WI38 (cell line): ENCODE measurements around the gene TXLNB.
A peak's percentile ranks its signal among the peaks of the same experiment; 100 is the strongest.

Source experiments
- H3K4me3 ChIP-seq: 2 replicates; pipeline ENCODE4 v1.5.1; 2011; ENCODE audit warnings: low read depth, mild to moderate bottlenecking, control low read depth, low read length
- TF ChIP-seq, protein P1 (sequence below): IDR thresholded peaks from 2 replicates; pipeline ENCODE4 v1.5.1; 2012; ENCODE audit warnings: low read depth, mild to moderate bottlenecking, control low read depth, low read length

Gene TXLNB

DNA sequence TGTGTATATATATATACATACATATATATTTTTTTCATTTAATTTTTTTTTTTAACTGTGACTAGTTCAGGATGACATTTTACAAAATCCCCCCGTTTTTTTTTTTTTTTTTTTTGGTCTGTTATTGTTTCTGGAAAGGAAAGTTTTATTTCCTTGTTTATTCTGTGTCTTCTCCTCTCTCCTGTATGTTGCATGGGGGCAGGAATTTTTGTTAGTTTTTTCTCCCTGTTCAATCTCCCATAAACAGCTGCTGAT, 32.4 kb upstream of the TXLNB start:
- TF ChIP-seq, protein P1, sequence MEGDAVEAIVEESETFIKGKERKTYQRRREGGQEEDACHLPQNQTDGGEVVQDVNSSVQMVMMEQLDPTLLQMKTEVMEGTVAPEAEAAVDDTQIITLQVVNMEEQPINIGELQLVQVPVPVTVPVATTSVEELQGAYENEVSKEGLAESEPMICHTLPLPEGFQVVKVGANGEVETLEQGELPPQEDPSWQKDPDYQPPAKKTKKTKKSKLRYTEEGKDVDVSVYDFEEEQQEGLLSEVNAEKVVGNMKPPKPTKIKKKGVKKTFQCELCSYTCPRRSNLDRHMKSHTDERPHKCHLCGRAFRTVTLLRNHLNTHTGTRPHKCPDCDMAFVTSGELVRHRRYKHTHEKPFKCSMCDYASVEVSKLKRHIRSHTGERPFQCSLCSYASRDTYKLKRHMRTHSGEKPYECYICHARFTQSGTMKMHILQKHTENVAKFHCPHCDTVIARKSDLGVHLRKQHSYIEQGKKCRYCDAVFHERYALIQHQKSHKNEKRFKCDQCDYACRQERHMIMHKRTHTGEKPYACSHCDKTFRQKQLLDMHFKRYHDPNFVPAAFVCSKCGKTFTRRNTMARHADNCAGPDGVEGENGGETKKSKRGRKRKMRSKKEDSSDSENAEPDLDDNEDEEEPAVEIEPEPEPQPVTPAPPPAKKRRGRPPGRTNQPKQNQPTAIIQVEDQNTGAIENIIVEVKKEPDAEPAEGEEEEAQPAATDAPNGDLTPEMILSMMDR: no peak
- no peak overlapping the region for H3K4me3 ChIP-seq

DNA sequence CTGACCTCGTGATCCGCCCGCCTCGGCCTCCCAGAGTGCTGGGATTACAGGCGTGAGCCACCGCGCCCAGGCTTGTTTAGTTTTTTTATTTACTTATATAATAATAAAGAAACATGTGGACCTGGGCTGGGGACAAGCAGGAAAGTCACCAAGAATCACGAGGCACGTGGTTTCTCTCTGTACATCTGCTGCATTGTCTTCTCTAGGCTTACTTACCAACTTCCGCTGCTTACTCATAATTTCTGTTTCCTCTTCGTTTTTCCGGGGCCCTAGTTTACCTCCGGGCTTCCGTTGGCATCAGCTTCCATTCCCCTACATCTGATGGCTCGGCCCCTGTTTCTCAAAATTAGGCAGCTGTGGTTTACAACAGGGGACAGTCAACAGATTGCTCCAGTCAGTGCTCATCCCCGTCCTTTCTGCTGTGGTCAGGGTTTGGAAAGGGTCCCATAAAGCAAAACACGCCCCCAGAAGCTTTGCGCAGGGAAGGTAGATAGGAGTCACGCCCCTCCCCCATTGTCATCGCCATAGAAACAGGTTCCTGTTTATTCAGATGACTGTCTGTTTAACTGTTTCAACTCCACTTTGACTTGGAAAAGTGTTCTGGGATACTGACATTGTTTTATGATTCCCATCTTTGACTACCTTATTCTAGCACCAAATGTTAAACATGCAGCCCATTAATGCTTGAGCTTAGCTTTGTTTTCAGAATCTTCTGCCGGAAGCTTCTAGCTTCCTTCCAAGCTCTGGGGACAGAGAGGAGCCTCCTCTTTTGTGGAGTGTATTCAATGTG, 31.9 kb upstream of the TXLNB start:
- H3K4me3 ChIP-seq: peak overlapping the region; percentile 42
- TF ChIP-seq, protein P1: no peak

DNA sequence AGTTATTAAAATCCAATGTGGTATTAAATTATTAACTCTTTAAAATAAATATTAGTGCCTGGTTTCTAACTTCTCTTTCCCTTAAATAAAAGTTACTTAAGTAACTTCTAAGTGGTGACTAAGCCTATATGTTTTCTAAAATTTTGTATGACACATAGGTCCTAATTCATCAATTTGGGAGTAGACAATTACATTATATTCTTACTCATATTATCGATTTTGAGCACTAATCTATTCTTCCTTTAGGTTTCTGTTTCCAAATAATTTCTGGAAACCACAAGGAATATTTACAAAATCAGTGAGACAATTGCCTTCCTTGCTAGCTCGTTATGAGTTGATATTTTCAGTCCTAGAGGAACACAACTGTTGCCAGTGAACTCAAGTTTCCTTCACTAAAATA, 28.3 kb upstream of the TXLNB start:
- TF ChIP-seq, protein P1: no peak
- no peak overlapping the region for H3K4me3 ChIP-seq

DNA sequence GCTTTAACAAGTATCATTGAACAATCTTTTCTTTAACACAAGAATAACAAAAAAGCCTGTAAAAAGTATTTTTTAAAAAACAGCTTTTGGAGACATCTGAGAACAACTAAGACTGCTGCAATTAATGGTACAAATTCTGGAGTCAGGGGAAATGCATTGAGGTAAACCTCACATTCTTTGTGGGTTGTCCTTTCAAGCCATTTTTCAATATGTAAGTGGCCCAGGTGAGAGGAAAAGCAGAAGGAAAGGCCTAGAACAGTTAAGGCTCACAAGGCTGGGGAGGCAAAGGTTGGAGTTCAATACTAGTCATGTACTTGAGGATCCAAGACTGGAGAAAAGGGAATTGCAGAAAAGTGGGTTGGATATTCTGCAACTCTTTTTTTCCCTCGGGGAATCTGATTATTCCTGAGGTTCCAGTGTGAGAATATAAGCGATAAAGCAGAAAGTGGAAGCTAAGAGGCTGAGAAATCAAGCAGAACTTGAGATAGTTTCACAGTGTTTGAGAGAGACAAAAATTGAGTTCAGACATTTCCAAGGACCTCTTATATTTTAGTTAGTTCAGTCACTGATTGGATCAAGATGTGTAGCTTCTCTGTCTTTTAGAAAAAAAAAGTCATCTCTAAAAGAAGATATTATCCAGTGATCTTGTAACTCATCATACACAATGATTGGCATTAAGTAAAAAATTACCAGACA, 25.0 kb upstream of the TXLNB start:
- no peak overlapping the region for H3K4me3 ChIP-seq
- TF ChIP-seq, protein P1: no peak

DNA sequence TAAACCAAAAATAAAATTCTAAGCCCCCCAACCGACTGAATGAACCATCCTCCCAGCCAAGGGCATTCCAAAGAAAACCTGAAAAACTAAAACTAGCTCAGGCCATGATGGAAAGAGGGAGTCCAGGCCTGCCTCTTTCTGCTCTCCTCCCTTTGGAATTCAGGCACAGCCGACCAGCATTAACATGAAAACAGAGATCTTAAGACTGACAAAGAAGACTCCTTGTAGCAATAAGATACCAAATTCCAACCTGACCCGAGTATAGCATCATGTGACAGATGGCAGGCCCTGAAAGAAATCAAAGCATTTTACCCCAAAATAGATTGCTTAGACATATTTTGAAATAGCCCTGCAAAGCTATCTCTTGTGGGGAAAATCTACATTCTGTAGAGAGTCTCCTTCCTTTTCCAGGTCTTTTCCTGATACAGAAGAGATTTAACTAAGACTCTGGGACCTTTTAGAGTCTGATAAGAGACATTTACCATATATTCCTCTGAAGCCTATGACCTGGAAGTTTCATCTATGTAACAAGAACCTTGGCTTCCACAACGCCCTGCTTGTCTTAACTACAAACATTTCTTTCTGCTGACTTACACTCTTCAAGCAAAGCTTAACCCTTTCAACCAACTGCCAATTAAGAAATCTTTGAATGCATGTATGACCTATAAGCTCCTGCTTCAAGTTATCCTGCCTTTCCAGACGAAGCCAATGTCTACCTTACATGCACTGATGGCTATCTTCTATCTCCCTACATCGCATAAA, 22.2 kb upstream of the TXLNB start:
- no peak overlapping the region for H3K4me3 ChIP-seq

DNA sequence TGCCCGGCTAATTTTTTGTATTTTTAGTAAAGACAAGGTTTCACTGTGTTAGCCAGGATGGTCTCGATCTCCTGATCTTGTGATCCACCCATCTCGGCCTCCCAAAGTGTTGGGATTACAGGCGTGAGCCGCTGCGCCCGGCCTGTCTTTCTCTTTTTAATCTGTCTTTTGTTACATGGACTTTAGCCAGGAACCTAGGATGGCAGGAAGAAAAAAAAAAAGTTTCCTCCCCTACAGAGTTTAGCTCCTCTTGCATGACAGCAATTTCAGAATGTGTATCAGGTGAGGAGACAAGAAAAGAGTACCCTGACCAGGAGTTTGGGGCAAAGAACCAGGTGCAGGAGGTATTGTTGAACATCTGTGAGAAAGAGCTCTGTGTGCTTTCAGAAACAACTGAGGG, 21.4 kb upstream of the TXLNB start:
- TF ChIP-seq, protein P1: no peak
- no peak overlapping the region for H3K4me3 ChIP-seq

More for the DNA sequence above, 22.2 kb upstream of the TXLNB start:
- TF ChIP-seq, protein P1: no peak

DNA sequence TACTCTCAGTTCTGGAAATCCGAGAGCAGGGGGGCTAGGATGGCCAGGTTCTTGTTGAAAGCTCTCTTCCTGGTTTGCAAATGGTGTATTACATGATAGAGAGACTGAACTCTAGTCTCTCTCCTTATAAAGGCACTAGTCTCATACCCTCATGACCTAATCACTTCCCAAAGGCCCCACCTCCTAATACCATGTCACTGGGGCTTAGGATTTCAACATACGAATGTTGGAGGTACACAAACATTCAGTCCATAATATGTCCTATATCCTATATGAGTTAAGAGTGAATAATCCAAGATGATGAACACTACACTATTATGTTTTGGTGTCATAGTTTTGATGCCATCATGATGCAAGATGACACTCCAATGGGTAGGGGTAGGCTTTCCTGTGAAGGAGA, 20.0 kb upstream of the TXLNB start:
- TF ChIP-seq, protein P1: no peak
- no peak overlapping the region for H3K4me3 ChIP-seq
